CD8-positive, alpha-beta memory T cell (primary cell): ENCODE measurements around the gene JMJD1C. TPM values are rescaled to one million over a fixed set of nuclear protein-coding genes. Genes with fewer than 3 reads are reported as not detected.
A peak's percentile ranks its signal among the peaks of the same experiment; 100 is the strongest.

ENCODE experiments used
- CTCF ChIA-PET: fragments of 350-600 bp; sonication (Branson Sonifier 250); formaldehyde crosslinking; loops from one replicate; lab custom pipeline; 2021; ENCODE audit warnings: antibody characterized with exemption; lab: Charles Lee
- POLR2A ChIA-PET: fragments of 350-600 bp; sonication (Branson Sonifier 250); formaldehyde crosslinking; loops from one replicate; lab custom pipeline; 2021; ENCODE audit warnings: antibody characterized with exemption; lab: Charles Lee
- DNase-seq, 5 donors: peaks; one replicate each; pipeline versions ENCODE4 v3.0.0 to v3.0.0-alpha.2; 2020 to 2022; ENCODE audit warnings: mixed read lengths in 1 of 5
- H3K27ac ChIP-seq: one replicate; pipeline ENCODE4 v1.7.0; 2013; ENCODE audit warnings: low read depth, mild to moderate bottlenecking, low read length, moderate library complexity
- H3K27me3 ChIP-seq: 2 replicates; pipeline ENCODE4 v1.7.0; 2013; ENCODE audit warnings: low read length, mild to moderate bottlenecking; ENCODE audit not compliant: insufficient read depth, poor library complexity, severe bottlenecking
- H3K36me3 ChIP-seq: 2 replicates; pipeline ENCODE4 v1.7.0; 2013; ENCODE audit warnings: mild to moderate bottlenecking, low read length, moderate library complexity; ENCODE audit not compliant: insufficient read depth
- H3K4me1 ChIP-seq: 2 replicates; pipeline ENCODE4 v1.7.0; 2013; ENCODE audit warnings: mild to moderate bottlenecking, low read length, moderate library complexity; ENCODE audit not compliant: insufficient read depth
- H3K4me3 ChIP-seq: 2 replicates; pipeline ENCODE4 v1.7.0; 2013; ENCODE audit warnings: mild to moderate bottlenecking, low read length
- H3K9me3 ChIP-seq: 2 replicates; pipeline ENCODE4 v1.7.0; 2013; ENCODE audit warnings: mild to moderate bottlenecking, low read length
- H3K27ac Mint-ChIP-seq, 8 donors: one replicate each; pipeline ENCODE4 v1.8.0; 2020 to 2021; ENCODE audit warnings: mixed read lengths in 8 of 8, mild to moderate bottlenecking in 6 of 8, inconsistent platforms in 3 of 8, moderate library complexity in 3 of 8
- H3K27me3 Mint-ChIP-seq, 2 donors: one replicate each; pipeline ENCODE4 v1.8.0; 2020 to 2021; ENCODE audit warnings: mixed read lengths in 2 of 2, mild to moderate bottlenecking in 1 of 2, moderate library complexity in 1 of 2
- H3K36me3 Mint-ChIP-seq, 3 donors: one replicate each; pipeline ENCODE4 v1.8.0; 2020 to 2021; ENCODE audit warnings: mixed read lengths in 3 of 3, inconsistent platforms in 1 of 3, mild to moderate bottlenecking in 1 of 3
- H3K4me1 Mint-ChIP-seq, 3 donors: one replicate each; pipeline ENCODE4 v1.8.0; 2020 to 2021; ENCODE audit warnings: mixed read lengths in 3 of 3, inconsistent platforms in 1 of 3, mild to moderate bottlenecking in 1 of 3
- H3K4me3 Mint-ChIP-seq, 7 donors: one replicate each; pipeline ENCODE4 v1.8.0; 2020 to 2021; ENCODE audit warnings: mixed read lengths in 7 of 7, mild to moderate bottlenecking in 6 of 7, moderate library complexity in 4 of 7, inconsistent platforms in 2 of 7
- H3K9me3 Mint-ChIP-seq, 5 donors: one replicate each; pipeline ENCODE4 v1.8.0; 2020 to 2022; ENCODE audit warnings: mixed read lengths in 5 of 5, mild to moderate bottlenecking in 3 of 5, moderate library complexity in 2 of 5, inconsistent platforms in 1 of 5
- polyA plus RNA-seq: library from polyadenylated mRNA; unstranded; fragments of 300-500 nt; fragmentation: Illumina TruSeq; gene quantifications from one replicate; pipeline ENCODE4 v1.2.3, GENCODE V29; 2021
- total RNA-seq, 2 experiments: library from RNA; stranded (reverse); gene quantifications; one replicate each; pipeline ENCODE4 v1.2.3, GENCODE V29; 2021

Gene JMJD1C
- total and polyA plus RNA-seq, 3 experiments from 2014 or later = 41.7 to 51.9 (median 46.0) TPM

DNA sequence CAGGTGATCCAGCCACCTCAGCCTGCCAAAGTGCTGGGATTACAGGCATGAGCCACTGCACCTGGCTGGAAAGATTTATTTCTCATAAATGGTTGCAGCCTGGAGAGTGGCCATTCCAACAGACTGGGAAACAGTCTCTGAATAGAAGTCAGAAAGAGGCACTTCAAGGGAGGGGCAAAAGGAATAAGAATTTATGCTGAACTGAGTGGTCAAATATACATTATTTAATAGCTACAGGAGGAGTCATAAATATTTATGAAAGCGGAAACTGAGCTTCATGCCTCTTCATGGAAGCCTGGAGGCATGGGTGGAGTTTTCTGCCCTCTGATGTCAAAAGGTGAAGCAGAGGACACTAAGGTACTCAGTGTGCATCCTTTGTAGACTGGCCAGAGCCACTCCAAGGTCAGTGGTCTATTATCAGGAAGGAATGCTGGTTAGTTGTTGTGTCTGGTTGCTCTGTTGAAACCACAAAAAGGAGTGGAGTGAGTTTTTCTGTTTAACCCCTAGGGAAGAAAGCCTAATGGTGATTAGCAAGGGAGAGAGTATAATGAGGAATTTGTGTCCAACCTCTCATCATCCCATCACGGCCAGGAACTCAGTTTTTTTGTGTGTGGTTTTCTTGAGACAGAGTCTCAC is 341.9 kb downstream of the JMJD1C start:
- H3K4me3 ChIP-seq = no peak overlapping the region
- Mint-ChIP-seq H3K9me3 (no peaks in the 10 kb centered on the region), H3K36me3 (peaks cover 0 to 4% (median 1%) of the 10 kb centered on the region in 3 donors), H3K27ac (no peak overlapping the region), H3K4me1 (no peaks in the 10 kb centered on the region), H3K27me3 (peaks cover 5 to 26% of the 10 kb centered on the region in 2 donors), H3K4me3 (no peak overlapping the region)
- ChIA-PET POLR2A (no interaction called here), CTCF (interaction anchor here (1.1 kb wide), 1 partner anchor 8 kb away, joined by 4 read pairs; no protein-coding TSS in a partner anchor)
- no peaks in the 10 kb centered on the region for H3K4me1 ChIP-seq
- H3K9me3 ChIP-seq = no peaks in the 10 kb centered on the region
- H3K27me3 ChIP-seq = no peaks in the 10 kb centered on the region
- no peak for DNase-seq
- H3K36me3 ChIP-seq = no peaks in the 10 kb centered on the region
- no peak overlapping the region for H3K27ac ChIP-seq

DNA sequence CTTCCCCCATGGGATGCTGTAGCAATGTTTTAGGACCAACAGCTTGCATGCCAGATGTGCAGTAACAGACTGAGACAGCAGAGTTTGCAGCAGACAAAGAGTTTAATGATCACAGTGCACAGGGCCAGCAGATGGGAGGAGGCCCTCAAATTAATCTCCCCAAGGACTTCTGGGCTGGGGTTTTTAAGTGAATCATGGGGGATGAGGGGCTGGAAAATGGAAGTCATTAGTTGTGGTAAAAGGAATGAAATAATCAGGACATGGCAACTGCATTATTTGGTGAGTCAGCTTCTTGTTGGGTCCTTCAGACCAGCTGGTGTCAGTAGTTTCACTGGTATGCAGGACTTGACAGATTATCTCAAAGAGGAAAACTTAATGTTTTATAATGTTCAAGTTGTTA is 345.2 kb downstream of the JMJD1C start:
- no peak for DNase-seq
- H3K36me3 Mint-ChIP-seq = peaks cover 0 to 4% (median 1%) of the 10 kb centered on the region in 3 donors
- no peak overlapping the region for H3K4me3 Mint-ChIP-seq
- H3K9me3 Mint-ChIP-seq = no peaks in the 10 kb centered on the region
- Histone ChIP-seq H3K27me3 (no peaks in the 10 kb centered on the region), H3K36me3 (no peaks in the 10 kb centered on the region), H3K9me3 (no peaks in the 10 kb centered on the region), H3K27ac (no peak overlapping the region), H3K4me1 (no peaks in the 10 kb centered on the region), H3K4me3 (no peak overlapping the region)
- ChIA-PET POLR2A (no interaction called here), CTCF (no interaction called here)
- H3K27ac Mint-ChIP-seq = peak overlapping the region in 1 of 8 donors; percentile 51
- peaks cover 3 to 22% of the 10 kb centered on the region in 2 donors for H3K27me3 Mint-ChIP-seq
- H3K4me1 Mint-ChIP-seq = no peaks in the 10 kb centered on the region

DNA sequence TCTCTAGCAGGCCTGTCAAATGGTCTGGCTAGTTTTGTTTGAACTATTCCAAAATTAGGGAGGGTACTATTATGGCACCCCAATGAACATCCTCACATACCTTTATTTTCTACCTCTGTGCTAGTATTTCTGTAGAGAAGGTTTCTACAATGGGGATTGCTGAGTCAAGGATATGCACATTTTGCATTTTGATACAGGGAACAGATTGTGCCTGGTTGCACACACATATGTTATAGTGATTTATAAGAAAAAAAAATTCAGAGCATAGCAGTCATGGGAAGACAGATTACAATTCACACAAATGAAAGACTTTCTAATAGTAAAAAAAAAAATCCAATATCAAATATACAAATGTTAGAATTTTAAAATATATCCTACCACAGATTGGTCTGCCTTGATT is 346.7 kb downstream of the JMJD1C start:
- no peak overlapping the region for H3K27ac ChIP-seq
- no peak for DNase-seq
- no peak overlapping the region for H3K4me3 ChIP-seq
- POLR2A ChIA-PET = no interaction called here
- H3K27me3 ChIP-seq = no peaks in the 10 kb centered on the region
- Mint-ChIP-seq H3K4me1 (no peaks in the 10 kb centered on the region), H3K4me3 (no peak overlapping the region), H3K27ac (no peak overlapping the region), H3K27me3 (peaks cover 3 to 16% of the 10 kb centered on the region in 2 donors), H3K36me3 (peaks cover 0 to 1% (median 0%) of the 10 kb centered on the region in 3 donors), H3K9me3 (no peaks in the 10 kb centered on the region)
- H3K36me3 ChIP-seq = no peaks in the 10 kb centered on the region
- CTCF ChIA-PET = no interaction called here
- H3K9me3 ChIP-seq = no peaks in the 10 kb centered on the region
- H3K4me1 ChIP-seq = no peaks in the 10 kb centered on the region

Other genes with a start within 250 kb of the JMJD1C start
- gene REEP3, start 55.4 kb upstream of the JMJD1C start, total RNA-seq = 10 to 100 TPM; 23.7 to 25.5 TPM
- 7.4 TPM for gene REEP3, start 55.4 kb upstream of the JMJD1C start, polyA plus RNA-seq